ENCODE results near the gene MDGA2.

MDGA2 gene

DNA sequence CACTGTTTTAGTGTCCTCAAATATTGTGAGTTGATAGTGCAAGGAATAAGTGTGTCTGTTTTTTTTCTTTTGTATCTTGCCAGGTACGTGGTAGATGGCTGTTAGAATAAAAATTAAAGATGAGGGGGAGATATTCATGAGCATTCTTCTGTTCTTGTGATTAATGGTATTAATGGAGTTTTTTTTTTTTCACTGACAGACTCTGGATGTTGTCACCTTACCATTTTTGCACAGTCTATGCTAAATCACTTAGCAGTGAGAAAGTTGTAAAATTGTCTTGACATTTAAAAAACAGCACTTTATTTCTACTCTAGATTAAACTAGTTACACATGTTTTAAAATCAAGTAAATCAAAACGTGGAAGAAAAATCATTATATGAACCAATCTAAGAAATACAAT lies 204.3 kb downstream of the MDGA2 start:
- TF ChIP-seq RAD21 (IDR thresholded peaks at IDR 0.05; ENCODE audit: low read depth) (no peak), TCF12 (IDR thresholded peaks at IDR 0.05; ENCODE audit: low read depth) (no peak), ZBTB7A (IDR thresholded peaks at IDR 0.05; ENCODE audit: low read depth) (no peak), TAF1 (IDR thresholded peaks at IDR 0.05; ENCODE audit: low read depth) (no peak)
- TF ChIP-seq, protein P1, sequence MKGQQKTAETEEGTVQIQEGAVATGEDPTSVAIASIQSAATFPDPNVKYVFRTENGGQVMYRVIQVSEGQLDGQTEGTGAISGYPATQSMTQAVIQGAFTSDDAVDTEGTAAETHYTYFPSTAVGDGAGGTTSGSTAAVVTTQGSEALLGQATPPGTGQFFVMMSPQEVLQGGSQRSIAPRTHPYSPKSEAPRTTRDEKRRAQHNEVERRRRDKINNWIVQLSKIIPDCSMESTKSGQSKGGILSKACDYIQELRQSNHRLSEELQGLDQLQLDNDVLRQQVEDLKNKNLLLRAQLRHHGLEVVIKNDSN (IDR thresholded peaks at IDR 0.05) = no peak
- TF ChIP-seq, protein P2, sequence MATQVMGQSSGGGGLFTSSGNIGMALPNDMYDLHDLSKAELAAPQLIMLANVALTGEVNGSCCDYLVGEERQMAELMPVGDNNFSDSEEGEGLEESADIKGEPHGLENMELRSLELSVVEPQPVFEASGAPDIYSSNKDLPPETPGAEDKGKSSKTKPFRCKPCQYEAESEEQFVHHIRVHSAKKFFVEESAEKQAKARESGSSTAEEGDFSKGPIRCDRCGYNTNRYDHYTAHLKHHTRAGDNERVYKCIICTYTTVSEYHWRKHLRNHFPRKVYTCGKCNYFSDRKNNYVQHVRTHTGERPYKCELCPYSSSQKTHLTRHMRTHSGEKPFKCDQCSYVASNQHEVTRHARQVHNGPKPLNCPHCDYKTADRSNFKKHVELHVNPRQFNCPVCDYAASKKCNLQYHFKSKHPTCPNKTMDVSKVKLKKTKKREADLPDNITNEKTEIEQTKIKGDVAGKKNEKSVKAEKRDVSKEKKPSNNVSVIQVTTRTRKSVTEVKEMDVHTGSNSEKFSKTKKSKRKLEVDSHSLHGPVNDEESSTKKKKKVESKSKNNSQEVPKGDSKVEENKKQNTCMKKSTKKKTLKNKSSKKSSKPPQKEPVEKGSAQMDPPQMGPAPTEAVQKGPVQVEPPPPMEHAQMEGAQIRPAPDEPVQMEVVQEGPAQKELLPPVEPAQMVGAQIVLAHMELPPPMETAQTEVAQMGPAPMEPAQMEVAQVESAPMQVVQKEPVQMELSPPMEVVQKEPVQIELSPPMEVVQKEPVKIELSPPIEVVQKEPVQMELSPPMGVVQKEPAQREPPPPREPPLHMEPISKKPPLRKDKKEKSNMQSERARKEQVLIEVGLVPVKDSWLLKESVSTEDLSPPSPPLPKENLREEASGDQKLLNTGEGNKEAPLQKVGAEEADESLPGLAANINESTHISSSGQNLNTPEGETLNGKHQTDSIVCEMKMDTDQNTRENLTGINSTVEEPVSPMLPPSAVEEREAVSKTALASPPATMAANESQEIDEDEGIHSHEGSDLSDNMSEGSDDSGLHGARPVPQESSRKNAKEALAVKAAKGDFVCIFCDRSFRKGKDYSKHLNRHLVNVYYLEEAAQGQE (IDR thresholded peaks at IDR 0.05; ENCODE audit: low read depth) = no peak
- TF ChIP-seq, protein P3, sequence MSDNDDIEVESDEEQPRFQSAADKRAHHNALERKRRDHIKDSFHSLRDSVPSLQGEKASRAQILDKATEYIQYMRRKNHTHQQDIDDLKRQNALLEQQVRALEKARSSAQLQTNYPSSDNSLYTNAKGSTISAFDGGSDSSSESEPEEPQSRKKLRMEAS (IDR thresholded peaks at IDR 0.05) = no peak

DNA sequence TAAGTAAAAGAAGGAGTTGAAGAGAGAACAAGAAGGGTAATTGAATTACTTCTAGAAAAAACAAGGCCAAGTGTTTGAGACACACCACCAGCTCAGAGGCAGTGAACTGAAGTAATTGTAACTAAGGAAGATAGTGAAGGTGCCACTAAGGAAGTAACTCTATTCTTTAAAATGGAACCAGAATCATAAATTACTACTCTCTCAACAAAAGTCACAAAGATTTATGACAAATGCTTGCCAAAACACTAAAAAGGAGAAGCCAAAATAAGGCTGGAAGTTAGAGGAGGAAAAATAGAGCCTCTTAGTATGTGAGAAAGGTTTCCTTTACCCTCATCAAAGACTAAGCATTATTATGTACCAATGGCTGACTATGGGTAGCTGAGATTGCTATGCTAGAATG lies 208.5 kb downstream of the MDGA2 start:
- no peak for TF ChIP-seq FOXM1 (IDR thresholded peaks at IDR 0.05; ENCODE audit: borderline replicate concordance, low read depth)
- no peak for TF ChIP-seq TEAD4 (IDR thresholded peaks at IDR 0.05)
- TF ChIP-seq, protein P1 (IDR thresholded peaks at IDR 0.05) = no peak

DNA sequence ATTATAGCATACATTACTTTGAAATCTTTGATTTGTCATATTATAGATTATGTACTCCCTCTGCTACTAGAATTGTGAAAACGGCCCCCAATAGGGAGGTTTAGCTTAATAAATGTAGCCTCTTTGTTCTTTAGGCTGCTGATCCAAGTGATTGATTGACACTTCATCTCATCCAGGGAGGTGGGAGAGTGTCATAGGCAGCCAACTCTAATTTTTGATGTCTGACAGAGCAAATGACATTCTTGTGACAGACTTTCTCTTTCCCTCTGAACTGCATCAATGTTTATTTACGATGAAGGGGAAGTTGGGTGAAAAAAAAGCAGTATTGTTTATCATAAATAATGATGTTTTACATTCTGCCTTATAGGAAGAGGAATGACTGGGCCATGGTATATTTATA lies 221.4 kb downstream of the MDGA2 start:
- no peak for TF ChIP-seq YY1 (IDR thresholded peaks at IDR 0.05; ENCODE audit: low read depth)
- TF ChIP-seq TCF12 (IDR thresholded peaks at IDR 0.05; ENCODE audit: low read depth) = no peak
- no peak for TF ChIP-seq EGR1 (IDR thresholded peaks at IDR 0.05)
- no peak for TF ChIP-seq EP300 (IDR thresholded peaks at IDR 0.05; ENCODE audit: borderline replicate concordance)
- TF ChIP-seq TAF1 (IDR thresholded peaks at IDR 0.05; ENCODE audit: low read depth) = no peak
- no peak for TF ChIP-seq RAD21 (IDR thresholded peaks at IDR 0.05; ENCODE audit: low read depth)
- TF ChIP-seq, protein P2 (IDR thresholded peaks at IDR 0.05; ENCODE audit: low read depth) = no peak
- TF ChIP-seq NFIC (IDR thresholded peaks at IDR 0.05) = no peak
- no peak for TF ChIP-seq TEAD4 (IDR thresholded peaks at IDR 0.05)
- TF ChIP-seq FOXM1 (IDR thresholded peaks at IDR 0.05; ENCODE audit: borderline replicate concordance, low read depth) = no peak
- no peak for TF ChIP-seq CREB1 (IDR thresholded peaks at IDR 0.05; ENCODE audit: low read depth)
- TF ChIP-seq, protein P1 (IDR thresholded peaks at IDR 0.05) = no peak
- TF ChIP-seq ZBTB7A (IDR thresholded peaks at IDR 0.05; ENCODE audit: low read depth) = no peak
- TF ChIP-seq, protein P3 (IDR thresholded peaks at IDR 0.05) = no peak
- TF ChIP-seq CEBPB (IDR thresholded peaks at IDR 0.05) = no peak

DNA sequence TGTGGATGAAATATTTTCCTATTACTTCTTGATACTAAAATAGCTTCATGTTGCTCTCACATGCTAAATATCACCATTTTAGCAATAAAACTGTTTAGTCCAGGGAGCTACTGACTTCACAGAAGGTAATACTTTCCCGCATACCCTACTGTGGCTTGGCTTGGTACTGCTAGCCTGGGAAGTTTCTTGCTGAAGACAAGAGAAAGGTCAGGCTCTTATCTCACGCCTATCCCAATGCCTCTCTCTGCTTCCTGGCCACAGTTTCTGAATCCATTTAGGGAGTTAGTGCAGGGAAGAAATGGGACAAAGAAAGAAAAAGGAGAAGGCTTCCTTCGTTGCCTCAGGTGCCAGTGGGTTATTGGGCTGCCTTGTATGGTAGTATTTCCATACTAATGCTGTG lies 228.3 kb downstream of the MDGA2 start:
- TF ChIP-seq EP300 (IDR thresholded peaks at IDR 0.05; ENCODE audit: borderline replicate concordance) (no peak), NFIC (IDR thresholded peaks at IDR 0.05) (no peak)
- TF ChIP-seq, protein P3 (IDR thresholded peaks at IDR 0.05) = no peak
- TF ChIP-seq, protein P1 (IDR thresholded peaks at IDR 0.05) = no peak

DNA sequence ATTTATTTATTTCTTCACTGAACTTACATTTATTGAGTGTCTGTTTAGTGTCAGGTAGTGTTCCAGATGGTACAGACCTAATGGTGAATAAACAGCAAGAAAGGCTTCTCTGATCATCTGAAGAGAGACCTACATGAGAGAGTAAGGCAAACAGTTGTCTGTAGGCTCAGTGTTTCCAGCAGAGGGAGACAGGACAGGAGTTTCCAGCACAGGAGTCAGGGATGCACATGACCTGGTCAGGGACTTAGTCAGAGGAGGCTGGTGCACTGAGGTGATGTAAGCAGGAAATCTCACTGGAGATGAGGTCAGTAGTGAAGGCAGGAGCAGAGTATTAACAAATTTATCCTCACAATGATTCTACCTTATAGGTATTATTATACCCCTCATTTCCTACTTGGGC lies 233.2 kb downstream of the MDGA2 start:
- TF ChIP-seq EP300 (IDR thresholded peaks at IDR 0.05; ENCODE audit: borderline replicate concordance) (no peak), RAD21 (IDR thresholded peaks at IDR 0.05; ENCODE audit: low read depth) (peak; percentile 39; the same call in 1 of the 2 replicates), ZBTB7A (IDR thresholded peaks at IDR 0.05; ENCODE audit: low read depth) (no peak)
- TF ChIP-seq, protein P1 (IDR thresholded peaks at IDR 0.05) = 0 out of 2 replicates have a peak, but pooled peaks have one; percentile 35
